Activated CD8-positive, alpha-beta memory T cell treated with anti-CD3 and anti-CD28 coated beads, Interleukin-2, amount 50 U/mL, for 1 hour (primary cell): ENCODE results near the gene LNX2.

Source experiments
- DNase-seq: peaks from one replicate; pipeline ENCODE4 v3.0.0-alpha.2; 2020; ENCODE audit errors: extremely low read depth

Gene LNX2

GRCh38 chr13:27562457-27562856 is 57.9 kb downstream of the LNX2 start:
- DNase-seq = no peak

GRCh38 chr13:27559719-27560118 is 60.6 kb downstream of the LNX2 start:
- DNase-seq = no peak

DNA sequence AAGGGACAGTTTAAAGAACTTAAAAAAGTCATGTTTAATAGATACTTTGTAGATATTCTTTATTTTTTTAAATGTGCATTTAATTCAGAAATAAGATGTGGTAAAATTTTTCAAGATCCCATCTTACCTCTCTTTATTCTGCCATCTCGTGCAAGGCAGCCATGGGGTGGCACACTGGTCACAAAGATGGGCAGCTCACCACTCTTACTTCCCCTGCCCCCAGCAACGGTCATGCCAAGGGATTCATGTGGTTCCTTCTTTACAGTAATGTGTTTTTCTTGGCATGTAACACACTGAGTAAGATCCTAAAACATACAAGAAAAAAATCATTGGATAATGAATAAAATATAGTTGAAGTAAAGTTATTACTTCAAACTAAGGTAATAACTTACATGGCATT is 64.2 kb downstream of the LNX2 start:
- no peak for DNase-seq

GRCh38 chr13:27551562-27551961 is 68.8 kb downstream of the LNX2 start:
- DNase-seq = no peak

GRCh38 chr13:27549406-27549981 is 70.8 kb downstream of the LNX2 start:
- no peak for DNase-seq

GRCh38 chr13:27542220-27542619 is 78.1 kb downstream of the LNX2 start:
- DNase-seq = no peak

DNA sequence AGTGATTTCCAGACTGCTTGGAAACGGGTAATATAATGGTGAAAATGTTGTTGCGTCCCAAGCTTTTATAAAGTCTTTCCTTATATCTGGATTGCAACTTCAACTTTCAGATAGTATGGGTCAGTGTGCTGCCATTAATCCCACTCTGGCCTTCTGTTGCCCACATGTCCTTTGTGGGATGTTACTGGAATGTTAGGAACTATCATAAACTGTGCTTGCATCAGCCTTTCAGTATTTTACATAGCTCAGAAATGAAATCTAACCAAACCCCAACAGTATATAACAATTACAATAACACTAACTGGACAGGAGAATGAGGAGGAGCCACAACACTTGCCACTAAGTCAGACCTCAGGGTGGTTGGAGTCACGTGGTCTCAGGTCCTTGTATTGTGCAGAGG is 78.9 kb downstream of the LNX2 start:
- no peak for DNase-seq

- DNase-seq = no peak
Measured at GRCh38 chr13:27536361-27537101, 83.8 kb downstream of the LNX2 start.

GRCh38 chr13:27535546-27535945 is 84.8 kb downstream of the LNX2 start:
- no peak for DNase-seq

DNA sequence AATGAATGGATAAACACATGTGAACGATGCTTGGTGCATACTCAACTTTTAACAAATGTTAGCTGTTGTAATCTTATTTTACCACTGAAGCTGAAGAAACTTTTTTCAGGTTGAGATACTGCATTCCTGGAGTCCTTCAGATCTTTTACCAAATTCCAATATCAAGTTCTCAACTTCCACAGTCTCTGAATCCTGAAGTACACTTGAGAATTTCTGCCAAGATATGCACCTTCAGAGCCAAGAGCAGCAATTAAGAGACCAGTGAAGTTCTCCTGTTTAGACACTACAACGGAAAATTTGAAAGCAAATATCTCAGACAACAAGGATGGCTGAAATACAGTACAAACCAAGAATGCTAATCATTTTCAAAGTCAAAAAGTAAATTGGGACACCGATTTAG is 85.3 kb downstream of the LNX2 start:
- DNase-seq = no peak

- DNase-seq = no peak
Measured at GRCh38 chr13:27534108-27534980, 86.0 kb downstream of the LNX2 start.

GRCh38 chr13:27533155-27533643 is 87.1 kb downstream of the LNX2 start:
- no peak for DNase-seq

DNA sequence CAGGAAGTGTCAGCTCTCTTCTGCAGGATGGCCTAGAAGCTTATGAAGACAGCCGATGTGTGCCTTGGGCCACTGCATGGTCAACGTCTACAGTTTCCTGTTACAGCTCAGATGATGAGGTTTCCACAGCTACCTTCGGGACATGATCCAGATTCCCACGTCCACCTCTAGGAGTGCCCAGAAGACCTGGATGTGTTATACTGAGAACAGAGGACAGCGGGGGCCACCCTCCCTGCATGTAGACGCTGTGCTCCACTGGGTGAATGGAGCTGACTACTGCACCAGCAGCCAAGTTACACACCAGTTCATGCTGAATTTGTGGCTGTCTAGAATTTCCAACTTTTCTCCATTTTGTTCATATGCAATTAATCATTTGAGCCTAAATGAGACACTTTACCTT is 91.4 kb downstream of the LNX2 start:
- DNase-seq = no peak

GRCh38 chr13:27526516-27526915 is 93.8 kb downstream of the LNX2 start:
- no peak for DNase-seq

- DNase-seq = no peak
Measured at GRCh38 chr13:27524981-27525975, 95.1 kb downstream of the LNX2 start.

DNA sequence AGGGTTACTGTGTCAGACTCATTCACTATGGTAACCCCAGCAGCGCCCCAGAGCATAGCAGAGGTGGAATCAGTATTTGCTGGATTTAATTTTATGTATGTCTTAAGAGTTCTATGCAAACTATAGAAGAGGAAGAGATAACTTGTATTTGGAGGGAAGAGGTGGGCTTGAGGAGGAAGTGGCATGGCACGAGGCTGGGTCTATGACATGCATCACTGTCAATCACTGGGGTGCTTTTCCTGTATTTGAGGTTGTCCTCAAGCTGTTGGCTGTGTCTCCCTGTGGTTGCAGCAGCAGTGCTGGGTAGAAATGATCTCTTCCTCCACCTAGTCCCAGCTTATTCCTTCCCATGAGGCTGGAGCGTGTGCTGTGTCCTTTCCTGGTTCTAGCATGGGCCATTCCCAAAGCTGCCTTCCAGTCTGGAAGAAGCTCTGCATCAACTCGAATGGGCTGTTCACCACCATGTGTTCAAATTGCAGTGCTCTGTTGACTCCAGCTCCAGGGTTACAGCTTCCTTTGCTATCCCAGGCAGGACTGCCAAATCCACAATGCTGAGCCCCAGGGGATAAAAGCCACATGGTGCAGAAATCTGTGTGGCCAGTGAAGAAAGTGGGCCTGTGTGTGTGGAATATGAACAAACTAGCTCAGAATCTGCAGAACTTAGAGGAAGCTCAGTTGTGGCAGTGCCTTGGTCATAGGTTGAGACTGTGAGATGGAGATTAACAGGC is 96.8 kb downstream of the LNX2 start:
- no peak for DNase-seq

- no peak for DNase-seq
Measured at GRCh38 chr13:27522847-27523246, 97.5 kb downstream of the LNX2 start.

DNA sequence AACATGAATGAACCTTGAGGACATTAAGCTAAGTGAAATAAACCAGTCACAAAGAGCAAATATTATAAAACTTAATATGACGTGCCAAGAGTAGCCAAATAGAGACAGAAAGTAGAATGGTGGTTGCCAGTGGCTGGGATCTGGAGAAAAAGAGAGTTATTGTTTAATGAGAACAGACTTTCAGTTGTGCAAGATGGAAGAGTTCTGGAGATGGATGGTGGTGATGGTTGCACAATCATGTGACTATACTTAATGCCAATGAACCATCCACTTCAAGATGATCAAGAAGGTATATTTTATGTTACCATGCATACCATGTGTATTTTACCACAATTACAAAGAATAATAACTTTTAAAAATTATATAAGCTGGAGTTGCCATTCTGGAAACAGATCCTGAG is 104.2 kb downstream of the LNX2 start:
- DNase-seq = no peak

GRCh38 chr13:27510082-27510481 is 110.2 kb downstream of the LNX2 start:
- no peak for DNase-seq

- DNase-seq = no peak
Measured at GRCh38 chr13:27508802-27509201, 111.5 kb downstream of the LNX2 start.

- DNase-seq = no peak
Measured at GRCh38 chr13:27505792-27506191, 114.5 kb downstream of the LNX2 start.
